HepG2 (cell line): ENCODE results near the gene POU6F2. TPM values are rescaled to one million over a fixed set of nuclear protein-coding genes. Genes with fewer than 3 reads are reported as not detected.

Experiments used
- CEBPZ ChIP-seq: IDR thresholded peaks from 2 replicates; pipeline ENCODE4 v1.6.1; 2012; ENCODE audit warnings: low read length, improper control_type of control experiment
- HOXD1 ChIP-seq: sonication (generic); formaldehyde crosslinking; IDR thresholded peaks from 2 replicates; pipeline ENCODE4 v1.5.0; 2020; ENCODE audit warnings: missing genetic modification reagents
- MEIS2 ChIP-seq: sonication (generic); formaldehyde crosslinking; IDR thresholded peaks from 2 replicates; pipeline ENCODE4 v1.9.0; 2021; ENCODE audit warnings: mild to moderate bottlenecking, missing genetic modification reagents
- USF2 ChIP-seq, 2 experiments: sonication (generic) in 1 of 2; formaldehyde crosslinking in 1 of 2; IDR thresholded peaks; 2 replicates each; pipeline versions ENCODE4 v1.5.1 to v1.6.1; 2011 to 2020; ENCODE audit warnings: borderline replicate concordance in 1 of 2, low read depth in 1 of 2, low read length in 1 of 2, mild to moderate bottlenecking in 1 of 2, missing genetic modification reagents in 1 of 2, moderate library complexity in 1 of 2
- ZNF605 ChIP-seq: sonication (generic); formaldehyde crosslinking; IDR thresholded peaks from 2 replicates; pipeline ENCODE4 v1.8.0; 2022; ENCODE audit warnings: mild to moderate bottlenecking, missing genetic modification reagents
- ZNF639 ChIP-seq: conservative IDR thresholded peaks from 2 replicates; pipeline ENCODE4 v1.6.1; 2018; ENCODE audit warnings: missing genetic modification reagents
- polyA plus RNA-seq, 8 experiments: library from polyadenylated mRNA; depleted of rRNA in 3 of 8; stranded (reverse) in 7 of 8; unstranded in 1 of 8; fragments of >200 nt; fragmentation: Illumina TruSeq in 4 of 8; extraction: Trizol in 4 of 8; gene quantifications; 2 replicates each; pipeline versions ENCODE4 v1.2.1 to v1.2.3, GENCODE V29; 2011 to 2016; ENCODE audit warnings: low read depth in 4 of 8, missing spikeins in 1 of 8, mixed read lengths in 1 of 8; ENCODE audit not compliant: insufficient read depth in 1 of 8
- total RNA-seq, 5 experiments: library from RNA; depleted of rRNA; stranded (reverse); fragments of >200 nt; fragmentation: Illumina TruSeq; extraction: Trizol; gene quantifications; 2 replicates each; pipeline ENCODE4 v1.2.3, GENCODE V29; 2016; ENCODE audit warnings: low read depth in 1 of 5

Gene POU6F2
- total and polyA plus RNA-seq, 2 of the 13 experiments (the other 11 are each of a cell fraction or from before 2014, with no cell fraction given): not detected

GRCh38 chr7:39259391-39260003 is 281.8 kb downstream of the POU6F2 start (continued):
- TF ChIP-seq USF2 (IDR thresholded peaks at IDR 0.05; ENCODE audit: low read depth, low read length) (no peak), USF2 (CRISPR knock-in tag; IDR thresholded peaks at IDR 0.05; ENCODE audit: borderline replicate concordance) (no peak), CEBPZ (no peak), ZNF605 (no peak), HOXD1 (CRISPR knock-in tag) (no peak), MEIS2 (CRISPR knock-in tag) (no peak), ZNF639 (CRISPR knock-in tag) (no peak)
